ENCODE measurements around the gene PIAS1. TPM values are rescaled to one million over a fixed set of nuclear protein-coding genes. Genes with fewer than 3 reads are reported as not detected.

PIAS1 gene
- total RNA-seq (2022; extraction: Qiagen RNA extraction), result 16.1 to 22.9 TPM (median 22.3 TPM) in 5 replicates

GRCh38 chr15:68053701-68054627 is at the start of gene PIAS1:
Gene PIAS1, plus strand, starts transcription at chr15:68054315. Its CDS starts 12 bp downstream, at chr15:68054327.

GRCh38 chr15:68204776-68205557 is 150.9 kb downstream of the PIAS1 start, which contains the start of gene CALML4:
Gene CALML4, minus strand, starts transcription at chr15:68205332. Its CDS starts 85 bp downstream, at chr15:68205247.

GRCh38 chr15:68229386-68230156 is 175.5 kb downstream of the PIAS1 start, which contains the start of gene CLN6:
Gene CLN6, minus strand, starts transcription at chr15:68229728. Its CDS starts 144 bp downstream, at chr15:68229584.

Other genes starting within 250 kb of the PIAS1 start
- 0.04 to 0.07 TPM (median 0.05 TPM) in 3 of 5 replicates, not detected in the others for gene SKOR1, start 228.8 kb upstream of the PIAS1 start, total RNA-seq (2022; extraction: Qiagen RNA extraction)
- not detected in 5 replicates for gene RNU6-1, start 214.3 kb upstream of the PIAS1 start, total RNA-seq (2022; extraction: Qiagen RNA extraction)
- 6.2 to 11.1 TPM (median 9.0 TPM) in 5 replicates for gene CALML4, start 151.0 kb downstream of the PIAS1 start, total RNA-seq (2022; extraction: Qiagen RNA extraction)
- gene CLN6, start 175.4 kb downstream of the PIAS1 start, total RNA-seq (2022; extraction: Qiagen RNA extraction), result 60.4 to 85.4 TPM (median 82.2 TPM) in 5 replicates
- 18.1 to 29.7 TPM (median 21.6 TPM) in 5 replicates for gene FEM1B, start 223.4 kb downstream of the PIAS1 start, total RNA-seq (2022; extraction: Qiagen RNA extraction)

All from A549 treated with Mapracorat at 1 μM for 4 hours (cell line).